Neural progenitor cell (in vitro differentiated cells): ENCODE data around the gene CCDC15. TPM values are rescaled to one million over a fixed set of nuclear protein-coding genes. Genes with fewer than 3 reads are reported as not detected.

Source experiments
- DNase-seq: peaks from one replicate; pipeline ENCODE4 v3.0.0-alpha.2; 2016; ENCODE audit warnings: low spot score
- H2AFZ ChIP-seq: fragments of 200-600 bp; sonication (generic); replicated peaks from 2 replicates; pipeline ENCODE4 v1.6.1; 2016; ENCODE audit warnings: antibody characterized with exemption
- H3F3A ChIP-seq: fragments of 200-600 bp; sonication (generic); 2 replicates; pipeline ENCODE4 v1.6.1; 2016; ENCODE audit warnings: antibody characterized with exemption, low read depth
- H3K27ac ChIP-seq: fragments of 200-600 bp; sonication (generic); 2 replicates; pipeline ENCODE4 v1.5.1; 2016; ENCODE audit warnings: mild to moderate bottlenecking
- H3K27me3 ChIP-seq: fragments of 200-600 bp; sonication (generic); 2 replicates; pipeline ENCODE4 v1.6.1; 2016; ENCODE audit warnings: mild to moderate bottlenecking, moderate library complexity
- H3K36me3 ChIP-seq: fragments of 200-600 bp; sonication (generic); 2 replicates; pipeline ENCODE4 v1.5.1; 2016
- H3K4me1 ChIP-seq: fragments of 200-600 bp; sonication (generic); 2 replicates; pipeline ENCODE4 v1.6.1; 2016; ENCODE audit warnings: mixed run types
- H3K4me2 ChIP-seq: fragments of 200-600 bp; sonication (generic); 2 replicates; pipeline ENCODE4 v1.6.1; 2016
- H3K4me3 ChIP-seq: fragments of 200-600 bp; sonication (generic); 2 replicates; pipeline ENCODE4 v1.5.1; 2016
- H3K79me2 ChIP-seq: fragments of 200-600 bp; sonication (generic); 2 replicates; pipeline ENCODE4 v1.6.1; 2016; ENCODE audit warnings: low read depth
- H3K9ac ChIP-seq: fragments of 200-600 bp; sonication (generic); 2 replicates; pipeline ENCODE4 v1.6.1; 2016
- H3K9me3 ChIP-seq: fragments of 200-600 bp; sonication (generic); 2 replicates; pipeline ENCODE4 v1.5.1; 2016; ENCODE audit warnings: low read depth
- H4K20me1 ChIP-seq: fragments of 200-600 bp; sonication (generic); 2 replicates; pipeline ENCODE4 v1.6.1; 2016; ENCODE audit warnings: low read depth
- H3K27ac Mint-ChIP-seq: 3 replicates; pipeline ENCODE4 v1.8.0; 2021; ENCODE audit warnings: mixed read lengths
- H3K27me3 Mint-ChIP-seq: 2 replicates; pipeline ENCODE4 v1.8.0; 2022; ENCODE audit warnings: low read depth, mild to moderate bottlenecking, inconsistent platforms, moderate library complexity, mixed read lengths; ENCODE audit not compliant: insufficient read depth
- H3K36me3 Mint-ChIP-seq: 3 replicates; pipeline ENCODE4 v1.8.0; 2021; ENCODE audit warnings: mixed read lengths
- H3K4me1 Mint-ChIP-seq: 3 replicates; pipeline ENCODE4 v1.8.0; 2021; ENCODE audit warnings: mixed read lengths
- H3K4me3 Mint-ChIP-seq: 3 replicates; pipeline ENCODE4 v1.8.0; 2021; ENCODE audit warnings: mild to moderate bottlenecking, moderate library complexity, mixed read lengths
- H3K9me3 Mint-ChIP-seq: 3 replicates; pipeline ENCODE4 v1.8.0; 2020; ENCODE audit warnings: mixed read lengths
- EZH2 ChIP-seq: fragments of 200-600 bp; sonication (generic); IDR thresholded peaks from 2 replicates; pipeline ENCODE4 v1.6.1; 2017; ENCODE audit warnings: antibody characterized with exemption, mild to moderate bottlenecking, moderate library complexity
- EZH2phosphoT487 ChIP-seq: fragments of 200-600 bp; sonication (generic); IDR thresholded peaks from 2 replicates; pipeline ENCODE4 v1.6.1; 2017; ENCODE audit warnings: antibody characterized with exemption
- total RNA-seq: library from RNA; depleted of rRNA; stranded (reverse); fragments of >200 nt; gene quantifications from 2 replicates; pipeline ENCODE4 v1.2.3, GENCODE V29; 2015; ENCODE audit warnings: low replicate concordance
- TF ChIP-seq, protein P1 (sequence below): fragments of 200-600 bp; sonication (generic); IDR thresholded peaks from 2 replicates; pipeline ENCODE4 v1.5.1; 2017; ENCODE audit warnings: antibody characterized with exemption, mild to moderate bottlenecking

CCDC15 gene
- total RNA-seq, 1 donor from 2014 or later: 11.2 TPM

DNA sequence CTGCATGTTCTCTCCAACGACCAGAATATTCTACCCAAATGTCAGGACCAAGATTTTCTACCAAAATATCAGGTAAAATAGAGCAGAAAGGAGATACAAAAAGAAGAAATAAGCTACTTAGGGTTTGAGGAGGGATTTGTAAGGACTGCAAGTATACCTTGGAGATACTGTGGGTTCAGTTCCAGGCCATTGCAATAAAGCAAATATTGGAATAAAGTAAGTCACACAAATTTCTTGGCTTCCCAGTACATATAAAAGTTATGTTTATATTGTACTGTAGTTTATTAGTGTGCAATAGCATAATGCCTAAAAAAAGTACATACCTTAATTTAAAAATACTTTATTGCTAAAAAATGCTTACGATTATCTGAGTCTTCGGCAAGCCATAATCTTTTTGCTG is 34.1 kb downstream of the CCDC15 start:
- Mint-ChIP-seq H3K9me3 (no peaks in the 10 kb centered on the region), H3K4me3 (no peak overlapping the region), H3K27ac (no peak overlapping the region), H3K36me3 (peaks cover 12% of the 10 kb centered on the region), H3K27me3 (no peaks in the 10 kb centered on the region), H3K4me1 (no peaks in the 10 kb centered on the region)
- TF ChIP-seq EZH2phosphoT487: no peak
- TF ChIP-seq, protein P1, sequence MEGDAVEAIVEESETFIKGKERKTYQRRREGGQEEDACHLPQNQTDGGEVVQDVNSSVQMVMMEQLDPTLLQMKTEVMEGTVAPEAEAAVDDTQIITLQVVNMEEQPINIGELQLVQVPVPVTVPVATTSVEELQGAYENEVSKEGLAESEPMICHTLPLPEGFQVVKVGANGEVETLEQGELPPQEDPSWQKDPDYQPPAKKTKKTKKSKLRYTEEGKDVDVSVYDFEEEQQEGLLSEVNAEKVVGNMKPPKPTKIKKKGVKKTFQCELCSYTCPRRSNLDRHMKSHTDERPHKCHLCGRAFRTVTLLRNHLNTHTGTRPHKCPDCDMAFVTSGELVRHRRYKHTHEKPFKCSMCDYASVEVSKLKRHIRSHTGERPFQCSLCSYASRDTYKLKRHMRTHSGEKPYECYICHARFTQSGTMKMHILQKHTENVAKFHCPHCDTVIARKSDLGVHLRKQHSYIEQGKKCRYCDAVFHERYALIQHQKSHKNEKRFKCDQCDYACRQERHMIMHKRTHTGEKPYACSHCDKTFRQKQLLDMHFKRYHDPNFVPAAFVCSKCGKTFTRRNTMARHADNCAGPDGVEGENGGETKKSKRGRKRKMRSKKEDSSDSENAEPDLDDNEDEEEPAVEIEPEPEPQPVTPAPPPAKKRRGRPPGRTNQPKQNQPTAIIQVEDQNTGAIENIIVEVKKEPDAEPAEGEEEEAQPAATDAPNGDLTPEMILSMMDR: no peak
- TF ChIP-seq EZH2: no peak
- no peak overlapping the region for H3K27ac ChIP-seq
- H2AFZ ChIP-seq: no peak overlapping the region
- no peaks in the 10 kb centered on the region for H3K4me1 ChIP-seq
- H3K9ac ChIP-seq: no peak overlapping the region
- H3K9me3 ChIP-seq: no peaks in the 10 kb centered on the region
- peaks cover 6% of the 10 kb centered on the region for H3F3A ChIP-seq
- no peaks in the 10 kb centered on the region for H3K79me2 ChIP-seq
- no peak for DNase-seq
- H3K27me3 ChIP-seq: no peaks in the 10 kb centered on the region
- H3K4me3 ChIP-seq: no peak overlapping the region
- H3K4me2 ChIP-seq: no peak overlapping the region
- H3K36me3 ChIP-seq: no peaks in the 10 kb centered on the region
- no peaks in the 10 kb centered on the region for H4K20me1 ChIP-seq

DNA sequence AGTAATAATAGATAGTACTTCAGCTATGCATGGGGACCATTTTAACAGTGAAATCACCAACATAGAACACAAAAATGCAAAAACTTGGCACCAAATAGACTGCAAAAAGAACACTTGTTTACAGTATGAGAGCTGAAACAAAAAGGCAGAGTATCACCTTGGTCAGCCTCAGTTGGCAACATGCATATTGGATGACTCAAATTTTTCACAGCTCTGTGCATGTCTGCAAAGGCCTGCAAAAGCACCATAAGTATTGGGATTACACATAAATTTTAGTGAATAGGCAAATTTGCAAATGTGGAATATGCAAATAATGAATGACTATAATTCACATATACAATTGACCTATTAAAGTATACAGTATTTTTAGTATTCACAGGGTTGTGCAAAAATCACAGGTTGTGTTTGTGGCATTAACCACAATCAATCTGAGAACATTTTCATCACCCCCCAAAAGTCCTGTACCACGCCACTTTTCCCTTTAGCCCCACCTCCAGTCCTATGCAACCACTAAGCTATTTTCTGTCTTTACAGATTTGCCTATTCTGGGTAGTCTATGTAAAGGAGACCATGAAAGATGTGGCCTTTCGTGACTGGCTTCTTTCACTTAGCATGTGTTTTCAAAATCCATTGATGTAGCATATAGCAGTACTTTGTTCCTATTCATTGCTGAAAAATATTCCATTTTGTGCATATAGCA is 47.2 kb downstream of the CCDC15 start:
- Histone ChIP-seq H3K4me3 (no peak overlapping the region), H2AFZ (no peak overlapping the region), H4K20me1 (no peaks in the 10 kb centered on the region), H3K9me3 (no peaks in the 10 kb centered on the region), H3K9ac (no peak overlapping the region), H3K4me2 (no peak overlapping the region), H3K27ac (no peak overlapping the region), H3K36me3 (peaks cover 11% of the 10 kb centered on the region), H3K4me1 (no peaks in the 10 kb centered on the region), H3K79me2 (no peaks in the 10 kb centered on the region), H3K27me3 (no peaks in the 10 kb centered on the region), H3F3A (no peaks in the 10 kb centered on the region)
- no peak overlapping the region for H3K27ac Mint-ChIP-seq
- H3K4me1 Mint-ChIP-seq: no peaks in the 10 kb centered on the region
- TF ChIP-seq EZH2 (no peak), EZH2phosphoT487 (no peak)
- TF ChIP-seq, protein P1: no peak
- no peaks in the 10 kb centered on the region for H3K27me3 Mint-ChIP-seq
- peaks cover 2% of the 10 kb centered on the region for H3K9me3 Mint-ChIP-seq
- H3K36me3 Mint-ChIP-seq: peaks cover 22% of the 10 kb centered on the region
- H3K4me3 Mint-ChIP-seq: no peak overlapping the region
- no peak for DNase-seq

DNA sequence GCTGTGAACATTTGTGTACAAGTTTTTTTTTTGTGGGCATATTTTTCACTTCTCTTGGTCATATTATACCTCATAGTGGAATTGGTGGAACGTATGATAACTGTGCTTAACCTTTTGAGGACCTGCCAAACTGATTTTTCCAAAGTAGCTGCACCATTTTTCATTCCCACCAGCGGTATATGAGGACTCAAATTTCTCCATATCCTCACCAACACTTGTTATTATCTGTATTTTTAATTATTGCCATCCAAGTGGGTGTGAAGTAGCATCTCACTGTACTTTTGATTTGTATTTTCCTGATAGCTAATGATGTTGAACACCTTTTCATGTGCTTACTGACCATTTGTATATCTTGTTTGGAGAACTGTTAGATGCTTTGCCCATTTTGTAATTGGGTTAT is 47.8 kb downstream of the CCDC15 start:
- Mint-ChIP-seq H3K36me3 (peaks cover 27% of the 10 kb centered on the region), H3K9me3 (peaks cover 6% of the 10 kb centered on the region), H3K4me3 (no peak overlapping the region), H3K4me1 (no peaks in the 10 kb centered on the region), H3K27me3 (no peaks in the 10 kb centered on the region), H3K27ac (no peak overlapping the region)
- no peaks in the 10 kb centered on the region for H3K79me2 ChIP-seq
- no peaks in the 10 kb centered on the region for H4K20me1 ChIP-seq
- H3K4me3 ChIP-seq: no peak overlapping the region
- H2AFZ ChIP-seq: no peak overlapping the region
- no peak overlapping the region for H3K27ac ChIP-seq
- no peak overlapping the region for H3K9ac ChIP-seq
- H3K27me3 ChIP-seq: no peaks in the 10 kb centered on the region
- DNase-seq: no peak
- no peak overlapping the region for H3K4me2 ChIP-seq
- H3K36me3 ChIP-seq: peaks cover 11% of the 10 kb centered on the region
- H3K9me3 ChIP-seq: no peaks in the 10 kb centered on the region
- TF ChIP-seq, protein P1: no peak
- TF ChIP-seq EZH2phosphoT487 (no peak), EZH2 (no peak)
- H3F3A ChIP-seq: no peaks in the 10 kb centered on the region
- no peaks in the 10 kb centered on the region for H3K4me1 ChIP-seq
